Daoy (cell line): ENCODE measurements around the gene DFFA. TPM values are rescaled to one million over a fixed set of nuclear protein-coding genes. Genes with fewer than 3 reads are reported as not detected.
"Not testable (repeated sequence)": the region's sequence is repeated elsewhere in the genome, so short reads cannot be mapped to it uniquely, and the experiment has no call there.

ENCODE experiments used
- DNase-seq: peaks from one replicate; pipeline ENCODE4 v3.0.0-alpha.2; 2015; ENCODE audit warnings: low read depth
- total RNA-seq: library from RNA; depleted of rRNA; stranded (reverse); fragments of >200 nt; shearing (Covaris generic); gene quantifications from 2 replicates; pipeline ENCODE4 v1.2.3, GENCODE V29; 2014

DFFA gene
- total RNA-seq, 1 experiment from 2014 or later: 38.5 TPM

- DNase-seq: no peak
Observed at GRCh38 chr1:10467078-10467477, 5.3 kb downstream of the DFFA start.

DNA sequence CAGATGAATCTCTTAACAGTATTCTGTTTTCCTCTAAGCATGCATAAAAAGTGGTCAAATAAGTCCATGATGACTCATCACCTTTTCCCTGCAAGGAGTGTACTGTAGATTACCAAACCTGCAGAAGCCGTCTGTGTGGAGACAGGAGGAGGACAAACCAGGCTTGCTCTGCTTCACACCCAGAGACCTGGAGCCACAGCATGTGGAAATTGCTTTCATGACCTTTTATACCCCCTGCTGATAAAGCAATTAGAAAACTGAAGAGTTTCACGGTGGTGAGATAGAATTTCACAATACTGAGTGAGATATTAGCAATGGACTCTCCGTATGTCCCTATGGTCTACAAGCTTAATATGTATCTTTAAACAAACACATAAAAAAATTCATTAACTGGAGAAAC lies 13.1 kb downstream of the DFFA start:
- DNase-seq: peak; percentile 58

- no peak for DNase-seq
Observed at GRCh38 chr1:10457875-10458274, 14.5 kb downstream of the DFFA start.

- DNase-seq: not testable (repeated sequence)
Observed at GRCh38 chr1:10457462-10457861, 14.9 kb downstream of the DFFA start.

- DNase-seq: no peak
Observed at GRCh38 chr1:10456661-10457060, 15.7 kb downstream of the DFFA start.

DNA sequence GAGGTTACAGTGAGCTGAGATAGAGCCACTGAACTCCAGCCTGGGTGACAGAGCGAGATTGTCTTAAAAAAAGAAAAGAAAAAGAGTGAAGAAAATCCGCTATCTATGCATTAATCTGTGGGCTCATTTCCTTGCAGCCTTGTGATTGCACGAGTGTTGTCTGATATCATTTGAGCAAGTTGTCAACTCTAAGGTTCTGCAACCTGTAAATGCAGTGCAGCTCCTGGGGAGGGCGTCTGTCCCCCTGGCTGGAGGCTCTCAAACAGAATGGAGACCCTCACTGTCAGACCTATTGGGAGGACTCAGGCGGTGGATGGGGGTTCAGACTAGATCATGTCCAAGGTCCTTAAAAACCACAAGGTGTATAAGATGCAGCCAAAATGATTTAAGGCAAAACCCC lies 16.3 kb downstream of the DFFA start:
- DNase-seq: no peak

- no peak for DNase-seq
Observed at GRCh38 chr1:10451287-10451686, 21.0 kb downstream of the DFFA start.

GRCh38 chr1:10450836-10451235 lies 21.5 kb downstream of the DFFA start:
- no peak for DNase-seq

- no peak for DNase-seq
Observed at GRCh38 chr1:10450156-10450814, 22.0 kb downstream of the DFFA start.

DNA sequence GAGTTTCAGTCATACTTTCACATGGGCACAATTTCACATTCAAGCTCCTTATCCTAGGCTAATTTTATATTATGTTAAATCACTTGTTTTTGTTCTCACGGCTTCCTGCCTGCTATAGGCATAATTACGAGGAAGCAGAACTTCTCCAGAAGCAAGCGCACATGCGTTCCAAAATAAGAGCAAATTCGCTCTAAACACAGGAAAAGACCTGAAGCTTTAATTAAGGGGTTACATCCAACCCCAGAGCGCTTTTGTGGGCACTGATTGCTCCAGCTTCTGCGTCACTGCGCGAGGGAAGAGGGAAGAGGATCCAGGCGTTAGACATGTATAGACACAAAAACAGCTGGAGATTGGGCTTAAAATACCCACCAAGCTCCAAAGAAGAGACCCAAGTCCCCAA lies 22.6 kb downstream of the DFFA start, which contains the start of gene CORT:
Gene CORT, plus strand, starts transcription at position 281 of the 400 bp plus-strand sequence. CDS start 193 bp downstream, outside the sequence.
- DNase-seq: no peak

DNA sequence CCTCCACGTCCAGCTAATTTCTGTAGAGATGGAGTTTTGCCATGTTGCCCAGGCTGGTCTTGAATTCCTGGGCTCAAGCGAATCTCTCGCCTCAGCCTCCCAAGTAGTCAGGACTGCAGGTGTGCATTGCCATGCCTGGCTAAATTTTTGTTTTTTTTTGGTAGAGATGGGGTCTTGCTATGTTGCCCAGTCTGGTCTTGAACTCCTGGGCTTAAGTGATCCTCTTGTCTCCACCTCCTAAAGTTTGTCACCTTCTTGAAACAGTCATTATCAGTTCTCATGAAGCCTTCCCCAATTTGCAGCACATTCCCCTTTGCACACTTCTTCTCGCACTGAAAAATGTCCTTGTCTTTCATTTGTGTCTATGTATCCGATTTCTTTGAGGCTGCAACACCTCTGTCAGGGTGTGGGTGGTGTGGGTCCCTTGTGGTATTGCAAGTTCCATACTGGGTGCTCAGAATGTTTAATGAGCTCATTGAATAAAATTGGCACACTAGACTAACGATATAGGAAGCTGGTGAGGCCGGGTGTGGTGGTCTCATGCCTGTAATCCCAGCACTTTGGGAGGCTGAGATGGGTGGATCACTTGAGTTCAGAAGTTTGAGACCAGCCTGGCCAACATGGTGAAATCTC lies 25.4 kb downstream of the DFFA start:
- DNase-seq: no peak

DNA sequence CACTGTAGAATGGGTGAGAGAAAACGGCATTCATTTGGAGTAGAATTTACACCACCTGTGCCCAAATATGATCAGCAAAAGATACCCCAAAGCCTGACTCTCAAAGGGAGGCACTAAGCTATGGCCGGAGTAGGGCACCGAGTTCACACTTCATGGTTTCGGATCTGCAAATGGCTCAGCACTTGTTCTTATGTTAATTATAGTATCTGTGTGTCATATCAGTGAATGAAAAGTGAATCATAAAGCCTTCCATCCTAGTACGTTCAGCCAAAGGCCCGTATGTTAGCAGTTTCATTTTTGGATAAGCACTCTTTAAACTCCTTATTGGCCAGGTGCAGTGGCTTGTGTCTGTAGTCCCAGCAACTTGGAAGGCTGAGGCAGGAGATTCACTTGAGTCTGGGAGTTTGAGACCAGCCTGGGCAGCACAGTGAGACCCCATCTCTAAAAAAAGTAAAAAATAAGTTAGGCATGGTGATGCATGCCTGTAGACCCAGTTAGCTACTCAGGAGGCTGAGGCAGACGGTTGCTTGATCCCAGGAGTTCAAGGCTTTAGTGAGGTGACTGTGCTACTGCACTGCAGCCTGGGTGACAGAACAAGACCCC lies 27.4 kb downstream of the DFFA start:
- no peak for DNase-seq

DNA sequence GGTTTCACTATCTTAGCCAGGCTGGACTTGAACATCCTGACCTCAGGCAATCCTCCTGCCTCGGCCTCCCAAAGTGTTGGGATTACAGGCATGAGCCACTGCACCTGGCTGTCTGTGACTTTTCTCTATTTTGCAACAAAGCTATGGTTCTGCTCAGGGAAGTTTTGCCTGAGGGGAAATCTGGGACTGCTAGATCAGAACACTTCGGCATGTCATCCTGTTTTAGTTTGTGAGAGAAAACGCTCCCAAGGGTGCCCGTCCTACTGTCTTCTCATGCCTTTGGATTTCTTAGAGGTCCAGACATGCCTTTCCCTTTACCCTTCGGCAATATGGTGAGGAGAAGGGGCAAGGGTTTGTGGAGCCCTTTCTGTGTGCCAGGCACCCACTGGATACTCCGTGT lies 28.1 kb downstream of the DFFA start:
- DNase-seq: no peak

- no peak for DNase-seq
Observed at GRCh38 chr1:10440794-10441193, 31.5 kb downstream of the DFFA start.

DNA sequence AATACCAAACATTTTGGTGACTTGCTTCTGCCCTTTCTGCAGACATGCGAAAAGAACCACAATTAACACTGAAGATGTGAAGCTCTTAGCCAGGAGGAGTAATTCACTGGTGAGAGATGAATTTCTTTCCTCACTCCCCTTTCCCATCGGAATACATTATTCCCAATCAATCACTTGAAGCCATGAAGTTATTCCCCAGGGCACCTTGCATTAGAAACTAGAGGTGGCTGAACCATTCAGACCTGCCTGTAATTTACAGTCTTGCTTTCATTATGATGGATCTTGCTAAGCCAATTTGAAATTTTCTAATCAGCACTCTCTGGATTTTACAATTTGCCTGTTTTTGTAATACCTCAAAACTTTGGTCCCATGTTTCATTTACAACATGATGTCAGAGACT lies 32.0 kb downstream of the DFFA start:
- no peak for DNase-seq

GRCh38 chr1:10438677-10439163 lies 33.6 kb downstream of the DFFA start:
- DNase-seq: no peak

- DNase-seq: no peak
Observed at GRCh38 chr1:10437052-10437451, 35.3 kb downstream of the DFFA start.

DNA sequence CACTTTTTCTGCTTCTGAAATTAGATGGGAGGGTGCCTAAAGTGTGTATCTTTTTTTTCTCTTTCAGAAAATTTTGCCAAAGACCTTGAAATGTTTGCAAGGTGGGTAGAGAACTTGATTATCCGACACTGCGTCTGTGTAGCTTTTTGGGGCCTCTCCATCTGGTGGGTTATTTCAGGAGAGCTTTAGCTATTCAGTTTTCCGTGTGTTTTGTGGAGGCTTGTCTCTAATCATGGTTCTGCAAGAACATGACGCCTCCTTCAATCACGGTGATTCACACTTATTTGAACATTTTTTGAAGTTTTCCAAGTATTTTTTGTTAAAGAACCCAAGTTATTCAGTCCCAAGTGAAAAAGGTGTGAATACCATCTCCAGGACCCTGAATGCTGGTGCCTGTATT lies 37.7 kb downstream of the DFFA start:
- no peak for DNase-seq

- no peak for DNase-seq
Observed at GRCh38 chr1:10433790-10434189, 38.5 kb downstream of the DFFA start.

DNA sequence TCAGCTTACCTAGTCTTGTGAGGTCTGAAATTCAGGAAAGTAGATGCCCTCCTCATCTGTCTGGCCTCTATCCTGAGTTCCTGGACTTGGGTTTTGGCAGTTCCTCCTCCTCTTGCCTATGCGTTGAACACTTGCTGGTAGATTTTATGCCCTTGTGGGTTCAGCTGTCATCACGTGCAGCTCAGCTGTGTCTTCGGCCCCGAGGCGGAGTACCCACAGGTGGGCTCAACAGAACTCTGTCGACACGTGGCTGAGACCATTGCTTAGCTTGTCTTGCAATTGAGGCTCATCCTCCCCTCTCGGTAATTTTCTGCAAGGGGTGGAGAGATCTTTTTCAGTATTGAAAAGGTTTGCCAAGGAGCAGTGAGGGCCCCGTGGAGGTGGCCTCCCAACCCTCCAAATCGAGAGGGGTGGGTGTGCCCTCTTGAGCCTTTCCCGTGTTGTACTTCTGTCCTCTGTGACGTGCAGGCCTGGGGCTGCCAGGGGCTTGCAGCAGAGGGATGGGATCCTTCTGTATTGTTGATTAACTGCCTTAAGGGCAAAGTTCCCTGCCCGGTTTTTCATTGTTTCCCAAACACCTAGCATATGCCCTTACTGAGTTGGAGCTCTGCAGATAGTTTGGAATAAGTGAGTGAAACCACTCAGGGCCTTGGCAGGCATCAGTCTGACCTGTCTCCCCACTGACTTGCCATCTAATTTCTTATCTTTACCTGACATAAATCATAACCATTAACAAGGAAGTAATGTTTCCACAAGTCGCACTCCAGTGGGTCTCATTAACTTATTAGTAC lies 39.2 kb downstream of the DFFA start:
- DNase-seq: no peak

- peak; percentile 35 for DNase-seq
Observed at GRCh38 chr1:10431070-10431730, 41.1 kb downstream of the DFFA start.
